SU-DHL-6 (cell line): ENCODE results near the gene CLCF1.

Experiments
- H2AFZ ChIP-seq: fragments of 200-600 bp; sonication (generic); 2 replicates; pipeline ENCODE4 v1.6.1; 2014; ENCODE audit warnings: low read depth, mild to moderate bottlenecking, moderate library complexity, mixed read lengths, antibody characterized with exemption, low read length; ENCODE audit not compliant: severe bottlenecking
- H3F3A ChIP-seq: fragments of 200-600 bp; shearing (Covaris generic); 2 replicates; pipeline ENCODE4 v1.6.0; 2016; ENCODE audit warnings: antibody characterized with exemption, mild to moderate bottlenecking; ENCODE audit not compliant: insufficient read depth
- H3K27ac ChIP-seq: fragments of 200-600 bp; sonication (generic); 2 replicates; pipeline ENCODE4 v1.5.1; 2016; ENCODE audit warnings: low read depth, mild to moderate bottlenecking, low read length, moderate library complexity, mixed read lengths
- H3K27me3 ChIP-seq: fragments of 200-600 bp; sonication (generic), shearing (Covaris generic); 2 replicates; pipeline ENCODE4 v1.6.0; 2014; ENCODE audit warnings: mild to moderate bottlenecking, low read length
- H3K36me3 ChIP-seq: fragments of 200-600 bp; sonication (generic); 2 replicates; pipeline ENCODE4 v1.6.1; 2014; ENCODE audit warnings: mild to moderate bottlenecking, low read length, mixed read lengths
- H3K4me2 ChIP-seq: fragments of 300-600, 200-600 bp; shearing (Covaris generic), sonication (generic); 2 replicates; pipeline ENCODE4 v1.6.0; 2014; ENCODE audit warnings: low read length, low read depth, mild to moderate bottlenecking; ENCODE audit not compliant: poor library complexity, severe bottlenecking
- H3K4me3 ChIP-seq: fragments of 200-600 bp; sonication (generic); 2 replicates; pipeline ENCODE4 v1.5.1; 2014; ENCODE audit warnings: antibody characterized with exemption, low read length, mild to moderate bottlenecking, mixed read lengths; ENCODE audit not compliant: insufficient read depth, poor library complexity, severe bottlenecking
- H3K79me2 ChIP-seq: fragments of 200-600 bp; sonication (generic); 2 replicates; pipeline ENCODE4 v1.6.1; 2014; ENCODE audit warnings: mild to moderate bottlenecking, low read length, moderate library complexity; ENCODE audit not compliant: insufficient read depth
- H3K9ac ChIP-seq: fragments of 200-600 bp; sonication (generic); 2 replicates; pipeline ENCODE4 v1.7.0; 2014; ENCODE audit warnings: mild to moderate bottlenecking, low read length
- H3K9me2 ChIP-seq: fragments of 200-600 bp; sonication (generic); replicated peaks from 2 replicates; pipeline ENCODE4 v1.6.1; 2014; ENCODE audit warnings: low read length; ENCODE audit not compliant: insufficient read depth
- H3K9me3 ChIP-seq: fragments of 200-600 bp; sonication (generic); 2 replicates; pipeline ENCODE4 v1.6.1; 2014; ENCODE audit warnings: low read length, mixed read lengths; ENCODE audit not compliant: insufficient read depth
- H4K20me1 ChIP-seq: fragments of 200-600 bp; sonication (generic); 2 replicates; pipeline ENCODE4 v1.6.1; 2014; ENCODE audit warnings: low read depth, mild to moderate bottlenecking, antibody characterized with exemption, low read length, moderate library complexity, mixed read lengths
- CTCF ChIP-seq: fragments of 200-600 bp; sonication (generic); IDR thresholded peaks from one replicate; pipeline ENCODE4 v1.5.1; 2017; ENCODE audit warnings: antibody characterized with exemption, mild to moderate bottlenecking, low read length, moderate library complexity; ENCODE audit not compliant: insufficient read depth, poor library complexity, severe bottlenecking
- EZH2phosphoT487 ChIP-seq: fragments of 200-600 bp; sonication (generic), shearing (Covaris generic); conservative IDR thresholded peaks from 2 replicates; pipeline ENCODE4 v1.6.1; 2018; ENCODE audit warnings: mild to moderate bottlenecking, antibody characterized with exemption, low read length, moderate library complexity, mixed read lengths

Gene CLCF1

GRCh38 chr11:67351275-67352005 lies 22.0 kb downstream of the CLCF1 start:
- H3K4me3 ChIP-seq: no peak overlapping the region

GRCh38 chr11:67349928-67350465 lies 23.4 kb downstream of the CLCF1 start:
- no peaks in the 10 kb centered on the region for H3K36me3 ChIP-seq
- H3K79me2 ChIP-seq: no peaks in the 10 kb centered on the region
- H3K9me3 ChIP-seq: no peaks in the 10 kb centered on the region
- H3K9ac ChIP-seq: no peak overlapping the region
- H2AFZ ChIP-seq: no peak overlapping the region
- no peaks in the 10 kb centered on the region for H3K27me3 ChIP-seq
- H3K9me2 ChIP-seq: no peaks in the 10 kb centered on the region
- H4K20me1 ChIP-seq: no peaks in the 10 kb centered on the region
- H3K4me3 ChIP-seq: no peak overlapping the region
- no peak overlapping the region for H3K27ac ChIP-seq
- TF ChIP-seq CTCF: no peak
- no peak for TF ChIP-seq EZH2phosphoT487
- peaks cover 14% of the 10 kb centered on the region for H3F3A ChIP-seq
- H3K4me2 ChIP-seq: no peak overlapping the region

More at GRCh38 chr11:67351275-67352005, 22.0 kb downstream of the CLCF1 start:
- peaks cover 24% of the 10 kb centered on the region for H3F3A ChIP-seq
- H3K9ac ChIP-seq: peak overlapping the region; percentile 14; the same call in 1 of the 2 replicates
- no peaks in the 10 kb centered on the region for H3K36me3 ChIP-seq
- no peaks in the 10 kb centered on the region for H3K9me2 ChIP-seq
- H3K9me3 ChIP-seq: no peaks in the 10 kb centered on the region
- peak overlapping the region; percentile 79 for H3K4me2 ChIP-seq
- no peak overlapping the region for H2AFZ ChIP-seq
- TF ChIP-seq EZH2phosphoT487: no peak
- TF ChIP-seq CTCF: peak; percentile 76
- no peaks in the 10 kb centered on the region for H4K20me1 ChIP-seq
- no peaks in the 10 kb centered on the region for H3K27me3 ChIP-seq
- peak overlapping the region; percentile 96 for H3K27ac ChIP-seq
- no peaks in the 10 kb centered on the region for H3K79me2 ChIP-seq

GRCh38 chr11:67349457-67349856 lies 23.9 kb downstream of the CLCF1 start:
- Histone ChIP-seq H3K36me3 (no peaks in the 10 kb centered on the region), H4K20me1 (no peaks in the 10 kb centered on the region), H3F3A (peaks cover 11% of the 10 kb centered on the region), H2AFZ (no peak overlapping the region), H3K27ac (no peak overlapping the region), H3K9ac (no peak overlapping the region), H3K9me2 (no peaks in the 10 kb centered on the region), H3K4me2 (no peak overlapping the region), H3K4me3 (no peak overlapping the region), H3K9me3 (no peaks in the 10 kb centered on the region), H3K27me3 (no peaks in the 10 kb centered on the region), H3K79me2 (no peaks in the 10 kb centered on the region)
- TF ChIP-seq CTCF (no peak), EZH2phosphoT487 (no peak)
